ENCODE results near the gene PACSIN2.

Gene PACSIN2

DNA sequence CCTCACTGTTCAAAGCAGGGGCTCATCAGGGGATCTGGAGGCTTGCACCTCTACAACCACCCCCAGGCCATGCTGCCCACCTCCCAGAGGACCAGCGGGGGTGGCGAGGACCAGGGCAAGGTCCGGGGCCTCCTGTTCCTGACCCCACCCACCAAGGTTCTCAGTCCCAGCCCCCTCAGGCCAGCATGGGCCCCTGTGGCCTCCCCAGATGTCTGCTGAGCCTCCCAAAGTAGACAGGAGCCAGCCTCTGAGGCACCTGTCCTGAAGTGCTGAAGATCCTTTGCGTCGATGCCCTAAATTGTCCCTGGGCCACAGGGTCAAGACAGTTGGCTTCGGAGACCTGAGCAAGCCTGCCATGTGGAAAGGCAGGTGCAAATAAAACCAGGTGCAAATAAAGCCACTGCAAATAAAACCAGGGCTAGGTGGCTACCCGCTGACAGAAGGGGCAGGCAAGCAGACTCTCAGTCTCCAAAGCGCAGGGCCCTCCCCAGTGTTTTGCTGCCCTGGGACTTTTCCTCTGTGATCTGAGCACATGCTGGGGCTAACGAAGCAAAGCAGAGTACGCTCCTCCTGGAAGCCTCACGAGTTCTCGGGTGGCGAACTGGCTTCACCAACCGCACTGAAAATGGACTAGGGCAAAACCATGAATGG is 135.5 kb downstream of the PACSIN2 start:
- in situ Hi-C loops (cut with MboI; ENCODE audit: low pct_unique_long_range_greater_than_20kb, low sequenced_read_pairs), result no loop called here
- no peak for DNase-seq

DNA sequence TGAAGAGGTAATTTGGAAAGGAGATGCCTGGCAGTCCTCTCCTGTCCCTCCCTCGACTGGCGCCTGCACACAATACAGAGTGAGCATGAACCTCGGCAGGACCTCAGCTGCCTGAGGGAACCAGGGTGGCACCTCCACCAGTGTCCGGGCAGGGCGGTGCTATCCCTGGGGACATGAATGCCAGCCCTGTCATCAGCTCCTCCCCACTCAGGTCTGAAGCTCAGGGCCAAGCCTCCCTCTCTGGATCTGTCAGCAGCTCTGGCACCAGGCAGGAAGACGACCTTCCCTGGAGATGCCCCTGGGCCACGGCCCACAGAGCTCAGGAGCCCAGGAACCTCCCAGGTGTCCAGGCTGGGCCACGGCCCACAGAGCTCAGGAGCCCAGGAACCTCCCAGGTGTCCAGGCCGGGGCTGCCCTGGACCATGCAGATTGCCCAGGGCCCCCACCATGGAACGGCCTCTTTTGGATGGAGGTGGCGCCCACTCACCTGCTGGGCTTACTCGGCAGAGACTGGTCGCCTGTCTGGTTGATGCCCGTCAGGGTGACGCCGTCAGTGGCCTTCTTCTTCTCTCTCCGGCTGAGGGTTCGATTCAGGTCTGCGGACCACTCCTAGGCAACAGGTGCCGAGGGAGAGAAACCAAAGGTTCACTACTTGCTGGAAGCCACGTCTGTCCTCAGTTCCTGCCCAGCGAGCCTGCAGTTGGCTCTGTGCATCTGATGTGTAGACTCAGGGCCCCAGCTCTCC is 136.2 kb downstream of the PACSIN2 start:
- no peak for DNase-seq
- in situ Hi-C loops (cut with MboI; ENCODE audit: low pct_unique_long_range_greater_than_20kb, low sequenced_read_pairs), result no loop called here

DNA sequence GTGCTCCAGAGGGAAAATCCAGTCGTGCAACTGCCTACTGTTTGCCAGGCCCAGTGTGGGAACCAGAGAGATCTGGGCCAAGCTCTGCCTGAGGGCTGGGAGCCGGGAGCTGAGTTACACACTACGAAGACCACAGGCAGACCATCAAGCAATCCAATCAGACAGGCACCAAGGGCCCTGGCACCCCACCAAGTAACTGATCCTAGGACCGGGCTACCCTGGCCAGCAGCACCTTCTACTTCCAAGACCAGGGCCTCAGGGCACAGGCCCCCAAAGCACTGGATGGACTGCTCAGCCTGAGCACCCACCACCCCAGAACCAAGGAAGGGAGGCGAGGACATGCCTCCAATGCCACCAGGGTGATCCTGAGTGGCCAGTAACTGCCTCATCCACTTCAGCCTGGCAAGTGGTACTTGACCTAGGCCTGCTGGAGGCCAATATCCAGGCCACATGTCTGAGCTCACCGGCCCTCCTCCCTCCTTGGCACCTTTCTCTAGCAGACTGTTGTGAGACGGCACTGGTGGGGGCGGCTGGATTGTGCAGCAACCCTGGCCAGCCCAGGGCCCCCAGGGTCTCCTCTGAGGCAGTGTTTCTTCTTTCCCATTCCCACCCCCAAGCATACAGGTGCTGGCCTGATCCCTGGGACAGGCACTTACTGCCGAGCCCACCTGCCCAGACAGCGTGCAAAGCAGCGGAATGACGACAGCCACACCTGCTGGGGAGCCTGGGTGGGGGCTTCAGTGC is 137.2 kb downstream of the PACSIN2 start:
- in situ Hi-C loops (cut with MboI; ENCODE audit: low pct_unique_long_range_greater_than_20kb, low sequenced_read_pairs), result no loop called here
- no peak for DNase-seq

DNA sequence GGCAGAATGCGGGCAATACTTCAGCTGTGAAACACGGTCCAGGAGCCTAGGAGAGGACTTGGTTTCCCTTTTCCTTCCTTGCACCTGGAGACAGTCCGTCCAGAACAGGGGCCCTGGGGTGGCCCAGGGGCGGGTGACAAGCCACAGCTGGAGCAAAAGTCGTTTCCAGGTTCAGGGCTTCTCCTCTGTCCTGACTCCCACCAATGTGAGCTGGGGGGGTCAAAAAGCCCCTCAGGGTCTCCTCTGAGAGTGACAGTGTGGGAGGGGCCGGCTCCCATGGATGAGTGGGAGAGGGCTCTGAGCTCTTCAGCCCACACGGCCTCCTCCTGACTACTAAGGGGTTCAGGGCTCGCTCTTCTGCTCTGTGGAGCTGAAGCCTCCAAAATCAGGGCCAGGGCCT is 137.8 kb downstream of the PACSIN2 start:
- in situ Hi-C loops (cut with MboI; ENCODE audit: low pct_unique_long_range_greater_than_20kb, low sequenced_read_pairs), result no loop called here

DNA sequence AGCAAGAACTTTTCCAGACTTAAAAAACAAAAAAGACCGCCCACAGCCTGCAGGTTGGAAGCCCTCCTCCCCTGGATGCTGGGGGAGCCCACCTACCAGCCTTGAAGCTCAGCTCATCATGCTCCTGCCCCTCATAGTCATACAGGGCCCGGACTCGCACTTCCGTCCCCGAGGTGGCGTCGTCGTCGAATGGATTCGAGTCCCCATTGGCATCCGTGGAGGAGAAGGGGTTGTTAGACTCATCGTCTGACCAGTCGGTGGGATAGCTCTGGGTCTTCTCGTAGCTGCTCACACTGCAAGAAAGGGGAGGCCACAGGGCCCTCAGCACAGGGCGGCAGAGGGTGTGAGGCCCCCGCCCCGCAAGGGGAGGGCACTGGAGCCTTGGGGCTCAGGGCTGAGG is 138.9 kb downstream of the PACSIN2 start:
- in situ Hi-C loops (cut with MboI; ENCODE audit: low pct_unique_long_range_greater_than_20kb, low sequenced_read_pairs), result no loop called here
- no peak for DNase-seq

More for the DNA sequence above, 137.8 kb downstream of the PACSIN2 start:
- DNase-seq, result no peak

DNA sequence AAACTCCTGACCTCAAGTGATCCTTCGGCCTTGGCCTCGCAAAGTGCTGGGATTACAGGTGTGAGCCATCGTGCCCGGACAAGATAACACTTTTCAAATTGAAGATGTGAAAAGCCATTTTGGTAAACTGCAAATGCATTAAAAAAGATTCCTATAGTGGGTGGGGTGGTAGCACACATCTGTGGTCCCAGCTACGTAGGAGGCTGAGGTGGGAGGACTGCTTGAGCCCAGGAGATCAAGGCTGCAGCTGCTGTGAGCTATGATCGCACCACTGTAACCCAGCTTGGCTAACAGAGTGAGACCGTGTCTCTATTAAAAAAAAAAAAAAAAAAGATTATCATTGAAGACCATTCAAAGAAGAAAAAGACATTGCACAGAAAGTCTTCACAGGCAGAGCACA is 140.9 kb downstream of the PACSIN2 start:
- in situ Hi-C loops (cut with MboI; ENCODE audit: low pct_unique_long_range_greater_than_20kb, low sequenced_read_pairs), result no loop called here
- no peak for DNase-seq

DNA sequence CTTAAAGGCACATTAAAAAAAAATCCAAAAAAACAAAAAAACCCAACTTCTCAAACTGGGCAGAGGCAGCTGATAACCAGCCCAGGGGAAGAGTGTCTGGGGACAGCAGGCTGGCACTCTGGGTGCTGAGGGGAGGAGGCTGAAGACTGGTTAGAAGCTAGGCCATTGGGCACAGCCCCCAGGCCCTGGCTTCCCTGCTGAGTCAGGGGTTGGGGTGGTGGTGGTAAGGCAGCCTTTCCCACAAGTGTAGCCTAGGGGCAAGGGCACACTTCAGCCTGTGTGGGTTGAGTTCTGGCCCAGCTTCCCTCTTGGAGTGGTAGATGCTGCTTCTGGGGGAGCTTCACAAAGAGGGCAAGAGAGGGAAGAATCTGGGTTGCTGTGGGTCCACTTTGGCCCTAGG is 141.6 kb downstream of the PACSIN2 start:
- no peak for DNase-seq
- in situ Hi-C loops (cut with MboI; ENCODE audit: low pct_unique_long_range_greater_than_20kb, low sequenced_read_pairs), result no loop called here

DNA sequence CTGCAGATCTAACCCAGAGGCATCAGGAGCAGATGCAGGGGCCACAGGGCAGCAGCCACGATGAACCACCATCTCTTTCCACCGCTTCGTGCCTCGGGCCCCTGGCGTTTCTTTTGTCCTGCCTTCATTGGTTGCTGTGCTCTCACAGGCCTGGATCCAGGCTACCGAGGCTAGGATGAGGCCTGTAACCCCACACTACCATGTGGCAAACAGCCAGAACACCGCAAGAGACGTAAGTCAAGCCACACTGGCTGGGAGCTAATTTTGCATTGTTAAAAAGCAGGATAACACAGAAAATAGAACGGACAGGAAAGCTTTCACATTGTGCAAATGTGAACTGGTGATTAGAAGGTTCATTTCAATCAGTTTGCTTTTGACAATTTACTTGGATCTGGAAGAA is 142.1 kb downstream of the PACSIN2 start:
- in situ Hi-C loops (cut with MboI; ENCODE audit: low pct_unique_long_range_greater_than_20kb, low sequenced_read_pairs), result no loop called here
- DNase-seq, result no peak

DNA sequence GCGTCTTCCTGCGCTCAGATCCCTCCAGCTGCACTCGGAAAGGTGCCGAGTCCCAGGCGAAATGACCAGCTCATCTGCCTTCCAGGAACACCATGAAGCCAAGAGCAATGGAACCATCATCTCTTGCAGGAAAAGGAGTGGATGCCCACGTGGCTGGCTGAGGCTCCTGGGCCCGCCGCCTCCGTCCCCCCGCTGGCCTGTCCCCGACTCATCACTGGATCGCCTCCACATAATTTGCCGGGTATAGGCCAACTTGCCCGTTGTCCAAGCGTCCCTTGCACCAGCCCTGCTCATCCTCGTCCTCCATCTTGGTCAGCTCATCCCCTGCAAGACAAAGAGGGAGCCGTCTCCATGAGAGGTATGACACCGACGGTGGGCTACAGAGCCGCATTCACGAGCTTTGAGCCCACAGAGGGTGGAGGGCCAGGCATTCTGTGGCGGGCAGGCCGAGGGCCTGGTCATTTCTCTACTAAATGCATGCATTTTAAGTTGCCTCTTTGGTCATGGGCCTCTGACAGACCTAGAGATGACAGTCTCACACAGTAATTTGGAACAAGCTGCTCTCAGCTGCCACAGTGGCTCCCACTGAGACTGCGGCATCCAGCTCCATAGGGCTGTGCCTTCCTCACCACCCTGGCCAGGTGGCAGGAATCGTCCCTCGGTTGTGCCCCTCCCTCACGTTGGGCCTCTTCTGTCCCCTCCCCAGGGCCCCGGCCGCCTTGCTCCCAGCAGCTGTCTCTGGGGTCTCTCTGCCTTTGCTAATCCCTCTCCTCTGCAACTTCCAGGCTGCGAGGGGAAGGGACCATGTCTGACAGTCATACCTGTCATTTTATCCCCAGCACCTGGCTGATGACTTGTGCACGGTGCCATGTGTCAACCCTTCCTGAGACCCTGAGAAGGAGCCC is 143.6 kb downstream of the PACSIN2 start:
- in situ Hi-C loops (cut with MboI; ENCODE audit: low pct_unique_long_range_greater_than_20kb, low sequenced_read_pairs), result no loop called here
- no peak for DNase-seq

DNA sequence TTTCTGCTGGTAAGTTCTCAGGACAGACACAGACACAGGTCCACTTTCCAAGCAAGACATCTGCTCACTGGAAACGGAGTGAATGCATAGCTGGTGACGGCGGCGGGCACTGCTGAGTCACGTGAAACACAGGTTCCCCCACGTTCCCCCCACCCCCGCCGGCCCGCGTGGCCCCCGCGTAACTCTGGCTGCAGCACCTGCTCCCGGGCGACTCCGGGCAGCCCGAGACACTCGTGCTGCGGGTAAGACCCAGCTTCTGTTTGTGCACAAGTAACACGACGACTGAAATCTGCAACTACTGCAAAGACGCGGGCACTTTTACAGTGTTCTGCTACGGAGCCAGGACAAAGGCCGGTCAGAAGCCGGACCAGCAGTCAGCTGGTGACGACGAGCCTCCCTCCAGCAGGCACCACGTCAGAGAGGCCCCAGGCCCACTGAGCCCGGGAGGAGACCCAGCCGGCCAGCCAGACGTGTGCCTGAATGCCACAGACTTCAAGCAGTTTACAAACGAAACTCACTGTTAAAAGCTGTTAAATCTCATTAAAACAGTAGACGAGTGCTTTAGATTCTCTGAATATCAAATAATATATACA is 145.0 kb downstream of the PACSIN2 start:
- in situ Hi-C loops (cut with MboI; ENCODE audit: low pct_unique_long_range_greater_than_20kb, low sequenced_read_pairs), result no loop called here
- no peak for DNase-seq

DNA sequence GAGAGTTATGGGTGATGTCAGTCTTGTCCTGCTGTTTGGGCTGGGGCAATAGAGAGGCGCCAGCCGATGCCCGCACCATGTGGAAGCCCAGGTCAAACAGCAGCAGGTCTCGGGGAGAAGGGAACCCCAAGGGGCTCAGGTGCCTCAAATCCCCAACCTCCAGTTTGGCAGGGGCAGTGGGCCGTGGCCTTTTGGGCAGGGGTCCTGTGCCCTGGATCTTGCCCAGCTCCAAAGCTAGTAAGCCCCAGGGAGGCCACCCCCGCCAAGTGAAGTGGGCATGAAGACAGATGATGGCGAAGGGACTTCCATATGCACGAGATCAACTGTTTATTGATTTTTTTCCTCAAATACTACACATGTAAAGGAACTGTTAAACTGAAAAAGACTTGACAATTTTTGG is 145.5 kb downstream of the PACSIN2 start:
- in situ Hi-C loops (cut with MboI; ENCODE audit: low pct_unique_long_range_greater_than_20kb, low sequenced_read_pairs), result no loop called here
- DNase-seq, result no peak

DNA sequence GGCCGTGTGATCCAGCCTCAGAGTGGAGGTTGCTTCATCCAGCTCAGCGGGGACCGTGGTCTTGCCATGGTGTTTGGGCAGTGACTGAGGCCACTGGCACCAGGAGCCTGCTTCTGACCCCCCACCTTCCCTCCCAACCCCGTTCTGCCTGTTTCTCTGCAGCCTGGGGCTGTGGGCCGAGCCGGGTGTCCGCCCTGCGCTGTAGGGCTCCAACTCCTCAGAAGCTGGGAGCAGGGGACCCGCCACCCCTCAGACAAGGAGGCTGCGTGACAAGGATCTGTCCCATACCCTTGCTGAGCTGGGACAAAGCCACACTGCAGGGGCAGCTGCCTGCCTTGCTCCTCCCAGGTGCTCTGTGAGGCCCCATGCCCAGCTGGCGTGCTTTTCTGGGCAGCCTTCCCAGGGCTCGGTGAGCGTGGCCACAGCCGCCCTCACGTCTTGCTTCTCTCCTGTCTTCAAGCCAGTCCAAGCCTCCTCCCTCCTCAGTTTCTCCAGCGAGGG is 146.1 kb downstream of the PACSIN2 start:
- no peak for DNase-seq
- in situ Hi-C loops (cut with MboI; ENCODE audit: low pct_unique_long_range_greater_than_20kb, low sequenced_read_pairs), result no loop called here

DNA sequence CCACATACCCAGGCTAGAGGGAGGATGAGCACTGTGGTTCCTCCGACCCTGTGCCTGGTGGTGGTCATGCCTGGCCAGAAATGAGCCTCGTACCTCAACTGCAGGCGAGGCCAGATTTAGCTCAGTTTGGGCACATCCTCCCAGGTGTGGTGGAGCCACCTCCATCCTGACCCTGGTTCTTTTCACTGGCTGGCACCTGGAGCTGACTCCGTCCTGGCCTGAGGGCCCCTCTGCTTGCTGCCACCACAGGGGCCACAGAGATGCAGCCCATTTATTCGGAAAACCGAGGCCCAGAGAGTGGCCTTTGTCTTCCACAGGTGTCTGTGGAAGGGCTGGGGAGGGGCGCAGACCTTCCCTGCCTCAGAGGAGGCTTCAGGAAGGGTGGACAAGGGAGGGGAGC is 148.8 kb downstream of the PACSIN2 start:
- in situ Hi-C loops (cut with MboI; ENCODE audit: low pct_unique_long_range_greater_than_20kb, low sequenced_read_pairs), result no loop called here
- no peak for DNase-seq

DNA sequence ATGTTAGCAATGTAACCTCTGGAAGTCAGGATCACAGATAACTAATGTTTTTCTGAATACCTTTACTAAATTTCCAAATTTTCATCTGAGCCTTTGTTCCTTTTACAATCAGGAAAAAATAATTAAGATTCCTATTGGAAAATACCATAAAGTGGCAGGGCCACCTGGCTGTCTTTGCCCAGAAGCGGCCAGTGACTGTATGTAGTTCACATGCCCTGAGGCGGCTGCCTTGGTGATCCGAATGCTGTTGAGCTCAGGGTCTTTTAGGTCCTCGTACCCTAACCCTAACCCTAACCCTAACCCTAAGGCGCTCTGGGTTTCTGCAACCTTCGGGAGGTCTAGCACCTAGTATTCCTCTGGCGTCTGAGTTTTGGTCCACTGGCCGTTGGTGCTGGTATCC is 149.4 kb downstream of the PACSIN2 start:
- in situ Hi-C loops (cut with MboI; ENCODE audit: low pct_unique_long_range_greater_than_20kb, low sequenced_read_pairs), result no loop called here
- no peak for DNase-seq

DNA sequence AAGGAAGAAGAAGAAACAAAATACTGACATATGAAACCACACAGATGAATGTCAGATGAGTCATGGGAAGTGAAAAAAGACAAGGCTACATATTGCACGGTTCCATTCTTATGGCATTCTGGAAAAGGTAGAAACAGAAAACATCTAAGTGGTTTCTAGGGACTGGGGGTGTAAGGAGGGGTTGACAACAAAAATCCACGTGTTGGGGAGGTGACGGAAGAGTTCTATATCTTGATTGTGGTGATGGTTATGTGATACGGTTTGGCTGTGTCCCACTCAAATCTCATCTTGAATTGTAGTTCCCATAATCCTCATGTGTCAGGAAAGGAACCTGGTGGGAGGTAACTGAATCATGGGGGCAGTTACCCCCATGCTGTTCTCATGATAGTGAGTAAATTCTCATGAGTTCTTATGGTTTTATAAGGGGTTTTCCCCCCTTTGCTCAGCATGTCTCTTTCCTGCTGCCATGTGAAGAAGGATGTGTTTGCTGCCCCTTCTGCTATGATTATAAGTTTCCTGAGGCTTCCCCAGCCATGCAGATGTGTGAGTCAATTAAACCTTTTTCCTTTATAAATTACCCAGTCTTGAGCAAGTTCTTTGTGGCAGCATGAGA is 151.5 kb downstream of the PACSIN2 start:
- in situ Hi-C loops (cut with MboI; ENCODE audit: low pct_unique_long_range_greater_than_20kb, low sequenced_read_pairs), result no loop called here
- DNase-seq, result peak; percentile 73

DNA sequence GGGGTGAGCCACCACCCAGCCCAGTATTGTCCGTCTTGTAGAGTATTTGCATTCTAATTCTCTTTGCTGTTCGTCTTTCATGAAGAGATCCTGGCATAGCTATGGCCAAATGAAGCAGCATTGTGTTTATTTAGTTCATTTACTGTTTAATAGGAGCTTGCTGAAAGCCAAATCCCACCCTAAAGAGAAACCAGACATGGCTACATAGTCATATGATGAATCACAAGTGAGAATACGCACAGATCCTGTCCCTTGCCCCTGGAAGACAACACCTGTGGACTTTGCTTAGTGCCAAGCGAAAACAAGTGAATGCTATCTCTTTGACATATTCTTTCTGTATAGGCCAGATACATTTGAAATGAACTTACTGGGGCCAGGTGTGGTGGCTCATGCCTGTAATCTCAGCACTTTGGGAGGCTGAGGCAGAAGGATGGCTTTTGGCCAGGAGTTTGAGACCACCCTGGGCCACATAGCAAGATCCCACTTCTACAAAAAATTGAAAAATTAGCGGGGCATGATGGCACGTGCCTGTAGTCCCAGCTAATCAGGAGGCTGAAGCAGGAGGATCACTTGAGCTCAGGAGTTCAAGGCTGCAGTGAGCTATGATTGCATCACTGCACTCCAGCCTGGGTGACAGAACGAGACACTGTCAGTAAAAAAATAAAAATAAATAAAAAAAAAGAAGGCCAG is 152.8 kb downstream of the PACSIN2 start:
- in situ Hi-C loops (cut with MboI; ENCODE audit: low pct_unique_long_range_greater_than_20kb, low sequenced_read_pairs), result no loop called here
- DNase-seq, result no peak

DNA sequence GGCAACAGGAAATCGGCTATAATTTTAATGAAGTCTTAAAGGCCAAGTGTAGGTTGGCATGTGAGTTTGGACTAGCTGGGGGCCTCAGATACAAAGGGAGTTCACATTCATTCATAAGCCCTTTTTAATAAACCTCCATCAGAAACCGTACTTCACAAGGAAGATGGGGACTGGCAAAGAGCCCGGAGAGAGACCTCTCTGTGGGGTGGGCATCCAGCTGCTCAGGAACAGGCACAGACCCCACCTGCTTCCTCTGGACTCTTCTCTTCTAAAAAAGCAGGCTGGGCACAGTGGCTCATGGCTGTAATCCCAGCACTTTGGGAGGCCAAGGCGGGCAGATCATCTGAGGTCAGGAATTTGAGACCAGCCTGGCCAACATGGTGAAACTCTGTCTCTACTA is 154.0 kb downstream of the PACSIN2 start:
- in situ Hi-C loops (cut with MboI; ENCODE audit: low pct_unique_long_range_greater_than_20kb, low sequenced_read_pairs), result no loop called here
- no peak for DNase-seq

Data from KBM-7 (cell line).